ENCODE data around the gene AFF3.

DNA sequence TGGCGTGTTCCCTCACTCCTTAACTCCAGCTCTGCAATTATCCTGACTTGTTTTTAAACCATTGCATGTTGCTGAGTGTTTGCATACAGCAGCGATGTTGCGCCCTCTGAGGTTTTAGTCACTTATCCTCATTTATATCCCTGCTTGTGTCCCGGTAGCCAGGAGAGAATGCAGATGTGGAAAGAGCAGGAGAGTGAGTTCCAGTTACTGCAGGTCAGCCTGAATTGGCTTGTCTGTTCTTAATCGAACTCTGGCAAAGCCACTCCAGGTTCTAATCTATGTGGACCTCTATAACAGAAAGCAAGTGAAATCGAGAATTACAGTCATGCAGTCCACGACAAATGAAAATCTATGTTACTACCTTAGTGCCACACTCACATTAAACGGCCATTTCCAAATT, 357.4 kb downstream of the AFF3 start:
- TF ChIP-seq, protein P1, sequence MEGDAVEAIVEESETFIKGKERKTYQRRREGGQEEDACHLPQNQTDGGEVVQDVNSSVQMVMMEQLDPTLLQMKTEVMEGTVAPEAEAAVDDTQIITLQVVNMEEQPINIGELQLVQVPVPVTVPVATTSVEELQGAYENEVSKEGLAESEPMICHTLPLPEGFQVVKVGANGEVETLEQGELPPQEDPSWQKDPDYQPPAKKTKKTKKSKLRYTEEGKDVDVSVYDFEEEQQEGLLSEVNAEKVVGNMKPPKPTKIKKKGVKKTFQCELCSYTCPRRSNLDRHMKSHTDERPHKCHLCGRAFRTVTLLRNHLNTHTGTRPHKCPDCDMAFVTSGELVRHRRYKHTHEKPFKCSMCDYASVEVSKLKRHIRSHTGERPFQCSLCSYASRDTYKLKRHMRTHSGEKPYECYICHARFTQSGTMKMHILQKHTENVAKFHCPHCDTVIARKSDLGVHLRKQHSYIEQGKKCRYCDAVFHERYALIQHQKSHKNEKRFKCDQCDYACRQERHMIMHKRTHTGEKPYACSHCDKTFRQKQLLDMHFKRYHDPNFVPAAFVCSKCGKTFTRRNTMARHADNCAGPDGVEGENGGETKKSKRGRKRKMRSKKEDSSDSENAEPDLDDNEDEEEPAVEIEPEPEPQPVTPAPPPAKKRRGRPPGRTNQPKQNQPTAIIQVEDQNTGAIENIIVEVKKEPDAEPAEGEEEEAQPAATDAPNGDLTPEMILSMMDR (IDR thresholded peaks at IDR 0.05 in 2 of 3, conservative IDR thresholded peaks at IDR 0.05 in 1 of 3; ENCODE audit: borderline replicate concordance in 1 of 3, insufficient read depth in 1 of 3, low read depth in 2 of 3, low read length in 2 of 3), result no peak
- TF ChIP-seq SRF (IDR thresholded peaks at IDR 0.05; ENCODE audit: low read depth), result no peak
- no peak for TF ChIP-seq EZH2 (IDR thresholded peaks at IDR 0.05)
- TF ChIP-seq, protein P2, sequence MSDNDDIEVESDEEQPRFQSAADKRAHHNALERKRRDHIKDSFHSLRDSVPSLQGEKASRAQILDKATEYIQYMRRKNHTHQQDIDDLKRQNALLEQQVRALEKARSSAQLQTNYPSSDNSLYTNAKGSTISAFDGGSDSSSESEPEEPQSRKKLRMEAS (IDR thresholded peaks at IDR 0.05), result no peak
- TF ChIP-seq POLR2A (IDR thresholded peaks at IDR 0.05; ENCODE audit: borderline replicate concordance, extremely low read depth, insufficient read depth, insufficient read length), result no peak

Data from HCT116 (cell line).